Measurements from ENCODE around the gene TDRKH. TPM values are rescaled to one million over a fixed set of nuclear protein-coding genes. Genes with fewer than 3 reads are reported as not detected.
A peak's percentile ranks its signal among the peaks of the same experiment; 100 is the strongest.

The TDRKH gene, protein sequence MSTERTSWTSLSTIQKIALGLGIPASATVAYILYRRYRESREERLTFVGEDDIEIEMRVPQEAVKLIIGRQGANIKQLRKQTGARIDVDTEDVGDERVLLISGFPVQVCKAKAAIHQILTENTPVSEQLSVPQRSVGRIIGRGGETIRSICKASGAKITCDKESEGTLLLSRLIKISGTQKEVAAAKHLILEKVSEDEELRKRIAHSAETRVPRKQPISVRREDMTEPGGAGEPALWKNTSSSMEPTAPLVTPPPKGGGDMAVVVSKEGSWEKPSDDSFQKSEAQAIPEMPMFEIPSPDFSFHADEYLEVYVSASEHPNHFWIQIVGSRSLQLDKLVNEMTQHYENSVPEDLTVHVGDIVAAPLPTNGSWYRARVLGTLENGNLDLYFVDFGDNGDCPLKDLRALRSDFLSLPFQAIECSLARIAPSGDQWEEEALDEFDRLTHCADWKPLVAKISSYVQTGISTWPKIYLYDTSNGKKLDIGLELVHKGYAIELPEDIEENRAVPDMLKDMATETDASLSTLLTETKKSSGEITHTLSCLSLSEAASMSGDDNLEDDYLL
- total RNA-seq: 2.2 and 3.3 TPM in 2 replicates

DNA sequence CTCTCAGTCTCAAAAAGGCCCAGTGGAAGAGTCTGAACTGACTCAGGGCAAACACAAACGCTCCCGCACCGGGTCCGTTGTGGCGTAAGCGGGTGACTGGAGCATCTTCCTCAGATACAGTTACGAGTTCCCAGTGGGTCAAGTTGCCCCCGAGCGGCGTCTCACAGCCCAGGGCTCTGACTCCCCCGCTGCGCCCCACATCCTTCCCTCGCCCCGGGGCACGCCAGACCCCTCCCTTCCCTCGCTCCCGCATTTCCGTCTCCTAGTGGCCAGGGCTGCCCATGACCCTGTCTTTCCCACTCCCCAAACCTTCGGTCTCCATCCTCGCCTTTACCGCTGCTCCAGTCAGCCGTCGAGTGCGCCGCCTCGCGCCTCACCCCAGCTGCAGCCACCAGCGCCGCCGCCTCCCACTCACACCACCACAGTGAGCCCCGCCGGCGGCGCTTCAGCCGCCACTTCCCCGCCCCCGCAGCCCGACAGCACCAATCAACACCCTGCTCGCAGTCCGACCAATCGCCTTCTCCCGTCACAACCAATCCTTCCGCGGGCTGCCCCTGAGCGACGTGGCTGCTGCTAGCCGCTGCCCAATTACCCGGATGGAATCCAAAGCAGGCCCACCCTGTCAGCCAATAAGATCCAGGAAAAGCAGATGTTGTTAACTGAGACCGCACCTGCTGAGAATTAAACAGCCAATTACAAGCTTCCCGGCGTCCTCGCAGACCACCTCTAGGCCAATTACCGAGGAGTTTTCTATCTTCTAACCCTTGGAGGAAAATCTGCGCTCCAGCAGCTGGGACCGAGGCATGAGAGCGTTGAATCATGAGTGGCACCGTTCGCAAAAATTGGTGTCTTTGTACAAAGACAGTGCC, at the start of gene TDRKH:
Gene TDRKH, minus strand, starts transcription at position 430 of the 869 bp plus-strand sequence. CDS start 7,478 bp downstream, outside the sequence.
- peak; percentile 100 for DNase-seq (ENCODE audit: low read depth in 2 of 2)

DNA sequence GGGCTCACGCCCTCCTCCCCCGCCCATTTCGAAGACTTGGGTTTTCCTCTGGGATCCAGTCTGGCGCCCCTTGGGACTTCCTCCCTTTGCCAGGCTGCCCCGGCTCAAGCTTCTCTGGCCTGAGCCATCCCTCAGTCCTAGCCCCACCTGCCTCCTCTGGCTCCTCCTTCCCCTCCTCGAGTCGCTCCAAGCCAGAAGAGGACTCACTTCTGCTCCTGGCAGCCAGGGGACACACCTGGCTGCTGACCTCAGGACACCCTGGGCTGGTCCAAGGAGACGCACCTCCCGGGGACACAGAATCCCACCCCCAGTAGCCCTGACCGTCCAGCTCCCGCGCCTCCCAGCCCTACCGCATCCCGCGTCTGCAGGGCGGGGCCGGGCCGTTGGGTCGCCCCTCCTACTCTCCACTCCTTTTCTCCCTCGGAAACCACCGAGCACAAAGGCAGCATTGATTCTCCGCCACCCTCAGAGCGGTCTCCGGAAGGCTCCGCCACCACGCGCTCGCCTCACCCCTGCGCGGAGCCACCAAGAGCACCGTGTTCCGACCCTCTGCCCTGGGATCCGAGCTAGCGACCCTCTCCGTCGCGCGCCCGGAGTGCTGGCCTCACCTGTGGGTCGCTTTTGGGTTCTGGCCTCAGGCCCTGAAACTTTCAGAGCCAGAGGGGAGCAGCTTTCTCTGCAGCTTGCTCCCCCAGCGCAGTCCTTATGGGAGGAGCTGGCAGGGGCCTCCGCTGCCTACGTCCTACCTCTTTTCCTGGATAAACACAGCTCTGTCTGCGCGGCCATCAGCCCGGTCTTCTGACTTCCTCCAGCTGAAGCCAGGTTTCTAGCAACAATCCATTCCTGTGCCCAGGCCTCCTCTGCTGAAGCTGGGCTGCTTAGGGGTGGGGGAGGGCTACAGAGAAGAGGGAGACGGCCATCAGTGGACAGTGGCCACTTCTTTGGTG, 49.4 kb upstream of the TDRKH start, which contains the start of gene C2CD4D:
Gene C2CD4D, minus strand, starts transcription at position 364 of the 947 bp plus-strand sequence. CDS start 831 bp downstream, outside the sequence.
- DNase-seq (ENCODE audit: low read depth in 2 of 2): peak in 1 of 2 donors; percentile 63

DNA sequence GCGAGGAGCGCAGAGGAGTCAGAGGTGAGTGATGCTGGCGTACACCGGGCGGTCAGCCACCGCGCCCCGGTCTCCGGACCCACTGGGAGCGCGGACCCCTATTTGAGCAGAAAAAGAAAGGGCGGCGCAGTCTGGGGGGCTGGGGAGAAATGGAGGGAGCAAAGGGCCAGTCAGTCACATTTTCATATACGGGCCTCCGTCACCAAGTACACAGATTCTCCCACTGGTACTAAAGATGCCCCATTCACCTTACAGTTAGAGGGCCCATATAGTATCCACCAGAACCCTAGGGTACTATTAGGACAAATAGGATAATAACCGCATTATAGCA, 48.7 kb upstream of the TDRKH start:
- no peak for DNase-seq (ENCODE audit: low read depth in 2 of 2)

DNA sequence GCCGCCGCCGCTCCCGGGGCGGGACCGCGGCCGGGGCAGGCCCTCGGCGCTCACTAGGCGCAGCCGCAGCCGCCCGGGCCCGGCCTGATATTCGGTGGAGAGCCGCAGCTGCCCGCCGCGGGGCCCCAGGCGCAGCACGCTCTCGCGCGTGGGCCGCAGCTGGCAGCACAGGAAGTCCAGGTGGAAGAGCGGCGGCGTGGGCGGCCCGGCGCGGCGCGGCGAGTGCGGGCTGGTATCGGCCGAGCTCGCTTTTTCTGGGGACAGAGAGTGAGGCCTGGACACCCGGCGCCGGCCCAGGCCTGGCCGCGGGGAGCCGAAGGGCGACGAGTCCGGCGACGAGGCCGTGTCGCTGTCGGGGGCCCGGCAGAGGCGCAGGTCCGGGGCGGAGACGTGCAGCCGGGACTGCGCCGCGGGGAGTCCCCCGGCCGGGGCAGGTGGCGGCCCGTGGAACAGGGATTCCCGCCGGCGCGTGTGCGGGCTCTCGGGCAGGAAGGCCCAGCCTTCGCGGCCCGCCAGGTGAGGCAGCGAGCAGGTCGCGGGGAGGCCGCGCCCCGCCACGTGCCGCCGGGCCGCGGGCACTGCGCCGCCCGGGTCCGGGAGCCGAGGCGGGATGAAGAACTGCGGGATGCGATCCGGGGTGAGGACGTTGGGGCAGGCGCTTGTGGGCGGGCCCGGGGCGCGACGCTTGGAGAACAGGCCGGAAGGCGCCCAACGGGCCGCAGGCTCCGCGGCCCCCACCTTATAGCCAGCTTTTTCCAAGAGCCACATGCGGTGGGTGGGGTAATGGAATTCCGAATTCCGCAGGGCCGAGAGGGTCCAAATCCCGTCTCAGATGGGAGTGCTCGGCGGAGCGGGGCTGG, 48.2 kb upstream of the TDRKH start:
- no peak for DNase-seq (ENCODE audit: low read depth in 2 of 2)

DNA sequence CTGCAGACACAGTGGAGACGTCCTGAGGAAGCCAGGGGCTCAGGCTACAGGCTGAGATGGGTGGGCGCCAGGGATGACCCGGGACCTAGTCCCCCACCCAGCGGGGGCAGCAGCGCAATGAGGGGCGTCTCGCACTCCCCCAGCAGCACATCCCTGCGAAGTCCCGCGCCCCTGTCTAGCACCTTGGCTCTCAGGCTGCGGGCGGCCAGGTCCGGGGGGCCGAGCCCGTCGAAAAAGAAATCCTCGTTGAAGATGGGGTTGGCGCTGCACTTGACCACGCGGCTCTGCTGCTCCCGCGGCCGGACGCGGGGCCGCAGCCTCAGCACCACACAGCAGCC, 47.6 kb upstream of the TDRKH start:
- DNase-seq (ENCODE audit: low read depth in 2 of 2): no peak

DNA sequence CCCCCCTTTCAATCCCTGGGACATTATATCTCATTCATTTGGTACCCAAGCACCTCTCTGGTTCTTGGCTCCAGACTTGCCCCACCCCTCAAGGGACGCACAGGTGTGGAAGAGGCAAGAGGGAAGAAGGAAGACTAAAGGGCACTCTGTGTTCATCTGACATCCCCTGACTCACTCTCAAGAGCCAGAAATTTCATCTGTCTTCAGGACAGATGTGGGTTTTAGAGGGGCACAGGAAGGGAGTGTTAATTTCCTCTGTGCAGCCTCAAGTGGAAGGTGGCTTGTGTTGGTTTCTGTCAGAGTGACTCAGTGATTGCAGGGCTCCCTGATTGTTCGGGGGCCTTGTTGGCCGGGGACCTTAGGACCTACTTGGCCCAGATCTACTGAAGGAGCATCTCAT, 46.9 kb upstream of the TDRKH start:
- DNase-seq (ENCODE audit: low read depth in 2 of 2): no peak

DNA sequence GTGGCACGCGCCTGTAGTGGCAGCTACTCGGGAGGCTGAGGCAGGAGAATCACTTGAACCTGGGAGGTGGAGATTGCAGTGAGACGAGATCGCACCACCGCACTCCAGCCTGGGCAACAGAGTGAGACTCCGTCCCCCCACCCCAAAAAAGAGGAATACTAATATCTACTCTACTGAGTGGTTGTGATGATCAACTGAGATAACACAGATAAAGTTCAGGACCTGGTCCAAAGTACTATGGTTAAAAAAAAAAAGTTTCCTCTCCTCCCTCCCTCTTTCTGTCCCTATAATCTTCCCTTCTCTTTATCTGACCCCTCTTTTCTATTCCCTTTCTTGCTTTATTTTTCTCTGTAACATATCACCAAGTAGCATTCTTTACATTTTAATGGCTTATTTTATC, 45.3 kb upstream of the TDRKH start:
- no peak for DNase-seq (ENCODE audit: low read depth in 2 of 2)

DNA sequence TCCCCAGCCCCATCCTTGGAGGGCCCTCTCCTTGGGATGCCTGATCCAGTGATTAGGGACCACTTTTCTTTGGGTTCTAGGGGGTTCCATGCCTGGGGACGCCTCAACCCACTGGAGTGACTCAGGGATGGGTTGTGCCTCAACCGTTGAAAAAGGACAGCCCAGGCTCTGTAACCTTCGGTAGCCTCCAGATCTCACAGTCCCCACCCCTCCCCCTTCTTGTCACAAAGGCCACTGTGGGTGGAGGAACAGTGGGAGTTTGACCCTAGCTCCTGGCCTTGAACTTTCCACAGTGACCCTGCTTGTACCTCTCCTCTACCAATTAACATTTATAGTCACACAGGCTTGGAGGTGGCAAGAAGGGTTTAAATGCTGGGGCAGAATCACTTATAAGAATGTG, 43.9 kb upstream of the TDRKH start:
- no peak for DNase-seq (ENCODE audit: low read depth in 2 of 2)

DNA sequence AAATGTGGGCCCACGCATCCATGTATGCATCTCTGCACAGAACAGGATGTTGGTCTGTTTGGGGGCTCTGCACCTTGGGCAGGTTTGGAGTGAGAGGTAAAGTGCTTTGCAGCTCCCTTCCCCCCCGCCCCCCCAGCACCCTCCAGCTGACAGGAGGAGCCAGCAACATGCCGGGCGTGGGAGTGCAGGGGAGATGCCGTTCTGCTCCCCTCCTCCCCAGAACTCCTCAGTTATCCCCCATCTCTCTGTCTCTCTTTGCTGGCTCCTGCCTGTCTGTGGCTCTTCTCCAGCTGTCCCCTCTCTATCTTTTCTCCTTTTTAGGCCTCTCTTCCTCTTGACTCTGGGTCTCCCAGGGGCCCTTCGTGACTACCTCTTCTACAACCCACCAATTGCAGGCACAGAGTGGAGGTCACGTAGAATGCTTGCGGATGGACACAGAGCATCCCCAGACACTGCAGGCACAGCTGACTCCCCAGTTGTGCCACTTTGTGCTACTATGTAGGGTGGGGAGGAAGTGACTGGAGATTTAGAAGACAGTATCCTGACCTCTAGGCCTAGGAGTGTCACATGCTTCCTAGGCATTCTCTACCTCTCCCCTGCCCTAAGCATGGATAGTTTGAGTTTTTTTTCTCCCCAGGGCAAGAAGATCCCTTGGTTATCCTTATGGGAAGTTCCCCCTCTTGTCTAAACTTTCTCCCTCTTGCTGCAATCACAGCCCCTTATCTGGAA, 43.0 kb upstream of the TDRKH start:
- DNase-seq (ENCODE audit: low read depth in 2 of 2): no peak

DNA sequence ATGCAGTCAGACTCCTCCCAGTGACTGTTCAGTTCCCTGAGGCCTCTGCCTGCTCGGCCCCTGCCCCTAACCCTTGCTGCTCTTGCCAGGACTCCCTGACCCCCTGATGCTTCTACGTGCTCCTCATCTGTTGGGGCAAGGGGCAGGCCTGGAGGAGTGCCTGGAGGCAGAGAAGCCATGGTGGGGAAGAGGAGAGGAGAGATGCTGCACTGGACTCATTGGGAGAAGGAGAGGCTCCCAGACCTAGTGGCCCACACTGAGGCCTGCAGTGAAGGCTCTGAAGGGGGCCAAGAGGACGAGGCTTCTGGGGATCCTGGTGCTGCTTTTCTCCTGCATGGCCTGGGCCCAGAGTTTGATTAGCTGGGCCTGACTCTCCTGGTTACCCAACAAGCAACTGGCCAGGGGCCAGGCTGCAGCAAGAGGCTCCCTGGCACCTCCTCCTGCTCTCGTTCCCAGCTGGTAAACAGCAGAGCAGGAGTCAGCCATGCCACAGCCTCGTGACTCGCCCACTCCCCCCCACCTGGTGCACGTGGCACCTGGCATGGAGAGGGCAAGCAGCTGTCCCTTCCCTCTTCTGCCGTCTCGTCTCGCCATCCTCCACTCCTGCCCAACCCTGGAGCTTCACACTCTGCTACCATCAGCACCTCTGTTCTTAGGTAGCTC, 42.1 kb upstream of the TDRKH start:
- no peak for DNase-seq (ENCODE audit: low read depth in 2 of 2)

DNA sequence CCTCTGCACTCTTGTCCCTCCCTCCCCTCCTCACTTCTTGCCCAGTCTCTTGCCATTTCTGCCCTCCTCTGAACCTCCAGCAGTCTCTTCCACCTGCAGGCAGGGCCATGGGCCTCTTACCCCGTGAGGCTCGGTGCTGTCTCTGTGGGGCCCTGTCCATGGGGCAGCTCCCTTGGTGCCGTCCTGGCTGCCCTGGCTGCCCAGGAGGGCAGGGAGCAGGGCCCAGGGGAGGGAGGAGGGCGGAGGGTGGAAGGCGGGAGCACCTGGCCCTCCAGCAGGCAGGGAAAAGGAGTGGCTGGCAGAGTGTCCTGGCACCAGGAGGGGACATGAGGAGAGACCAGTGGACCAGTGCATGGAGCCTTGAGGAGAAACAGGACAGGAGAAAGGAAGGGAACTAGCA, 41.3 kb upstream of the TDRKH start, which contains the start of gene RORC:
Gene RORC, minus strand, starts transcription at position 198 of the 400 bp plus-strand sequence. Its CDS starts 38 bp downstream, at position 160.
- no peak for DNase-seq (ENCODE audit: low read depth in 2 of 2)

DNA sequence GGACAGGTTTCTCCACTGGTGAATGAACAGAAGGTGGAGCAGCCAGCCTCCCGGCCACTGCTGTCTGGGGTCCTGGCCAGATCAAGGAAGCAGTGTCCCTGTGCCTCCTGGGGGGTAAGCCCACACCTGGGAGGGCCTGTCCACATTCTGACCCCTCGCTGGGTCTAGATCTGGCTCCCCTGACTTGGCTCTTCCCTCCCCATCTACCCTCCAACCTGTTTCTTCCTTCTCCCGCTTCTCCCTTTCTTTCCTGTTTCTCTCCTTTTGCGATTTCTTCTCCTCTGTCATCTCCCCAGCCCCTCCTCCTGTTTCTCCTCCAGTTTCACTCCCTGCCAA, 40.9 kb upstream of the TDRKH start:
- DNase-seq (ENCODE audit: low read depth in 2 of 2): no peak

DNA sequence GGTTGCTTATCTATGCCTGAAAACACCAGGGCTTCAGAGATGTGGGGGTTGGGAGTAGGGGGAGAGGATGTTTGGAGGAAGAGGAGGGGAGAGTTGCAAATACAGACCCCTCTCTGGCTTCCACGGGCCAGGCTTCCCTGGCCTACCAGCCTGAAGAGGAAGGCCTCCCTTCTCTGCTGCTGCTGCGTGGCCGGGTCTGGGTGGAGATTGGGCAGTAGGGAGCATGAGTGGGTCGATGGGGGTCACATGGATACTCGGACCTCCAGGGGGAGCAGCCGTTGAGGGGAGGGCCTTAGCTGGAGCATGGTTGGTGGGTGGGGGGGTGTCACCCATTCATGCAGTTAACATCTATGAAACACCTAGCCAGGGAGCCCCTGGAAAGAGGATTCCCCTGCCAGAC, 39.8 kb upstream of the TDRKH start:
- DNase-seq (ENCODE audit: low read depth in 2 of 2): no peak

DNA sequence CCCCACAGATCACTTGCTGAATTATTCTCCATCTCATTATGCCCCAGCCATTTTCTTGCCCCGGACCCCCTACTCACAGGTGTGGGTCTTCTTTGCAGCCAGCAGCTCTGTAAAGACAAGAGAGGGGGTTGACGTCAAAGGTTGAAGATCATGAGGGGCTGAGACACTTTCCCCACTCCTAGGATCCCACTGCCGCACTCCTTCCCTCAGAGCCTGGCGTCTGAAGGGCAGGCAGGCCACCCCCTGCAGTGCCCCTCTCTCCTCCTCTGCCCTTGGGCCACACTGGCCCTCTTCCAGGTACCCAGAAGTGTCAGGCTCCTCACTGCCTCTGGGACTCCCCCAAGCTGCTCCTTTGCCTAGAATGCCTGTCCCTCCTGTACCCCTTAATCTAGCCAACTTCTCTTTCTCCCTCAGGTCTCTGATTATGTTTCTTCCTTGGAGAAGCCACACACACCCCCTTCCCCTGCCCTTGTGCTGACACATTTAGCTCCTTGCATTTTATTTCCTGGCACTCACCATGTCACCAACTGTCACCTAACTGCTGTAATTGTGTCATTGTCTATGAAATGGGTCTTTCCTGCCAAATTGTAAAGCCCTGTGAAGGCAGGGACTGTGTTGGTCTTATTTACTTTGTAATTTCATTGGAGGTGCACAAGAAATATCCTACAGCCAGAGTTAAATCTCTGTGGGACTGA, 39.2 kb upstream of the TDRKH start:
- no peak for DNase-seq (ENCODE audit: low read depth in 2 of 2)

DNA sequence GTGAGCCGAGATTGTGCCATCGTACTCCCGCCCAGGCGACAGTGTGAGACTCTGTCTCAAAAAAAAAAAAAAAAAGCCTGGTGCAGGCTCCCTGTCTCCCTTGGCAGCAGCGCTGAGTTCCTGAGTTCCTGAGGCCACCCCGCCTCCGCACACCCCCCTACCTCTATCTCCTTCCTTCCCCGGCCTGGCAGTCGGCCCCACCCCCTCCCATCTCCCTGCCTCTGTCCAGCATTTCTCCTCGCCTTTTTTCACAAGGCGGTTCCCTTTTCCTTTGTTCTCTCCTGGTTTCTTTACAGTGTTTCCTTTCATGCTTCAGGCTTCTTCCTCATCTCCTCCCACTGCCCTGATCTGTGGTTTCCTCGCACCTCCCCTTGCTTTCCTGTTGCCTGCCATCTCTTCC, 38.6 kb upstream of the TDRKH start:
- peak in 1 of 2 donors; percentile 42 for DNase-seq (ENCODE audit: low read depth in 2 of 2)

DNA sequence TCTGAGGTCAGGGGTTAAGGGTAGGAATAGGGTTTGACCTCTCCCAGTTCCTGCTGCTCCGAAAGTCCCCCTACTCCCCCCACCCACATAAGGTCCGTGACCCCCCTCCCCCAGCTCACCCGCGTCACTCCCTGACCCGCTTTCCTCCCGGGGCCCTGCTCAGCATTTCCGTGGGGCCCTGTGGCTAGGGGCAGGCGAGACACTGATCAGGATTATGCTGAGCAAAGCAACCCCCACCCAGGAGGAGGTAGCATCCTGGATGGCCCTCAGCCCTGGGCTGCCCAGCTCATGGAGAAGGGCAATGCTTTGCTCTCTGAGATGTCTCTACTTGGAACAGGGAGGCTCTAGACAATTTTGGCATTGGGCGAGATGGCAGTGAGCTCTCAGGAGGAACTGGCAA, 37.6 kb upstream of the TDRKH start:
- DNase-seq (ENCODE audit: low read depth in 2 of 2): no peak

DNA sequence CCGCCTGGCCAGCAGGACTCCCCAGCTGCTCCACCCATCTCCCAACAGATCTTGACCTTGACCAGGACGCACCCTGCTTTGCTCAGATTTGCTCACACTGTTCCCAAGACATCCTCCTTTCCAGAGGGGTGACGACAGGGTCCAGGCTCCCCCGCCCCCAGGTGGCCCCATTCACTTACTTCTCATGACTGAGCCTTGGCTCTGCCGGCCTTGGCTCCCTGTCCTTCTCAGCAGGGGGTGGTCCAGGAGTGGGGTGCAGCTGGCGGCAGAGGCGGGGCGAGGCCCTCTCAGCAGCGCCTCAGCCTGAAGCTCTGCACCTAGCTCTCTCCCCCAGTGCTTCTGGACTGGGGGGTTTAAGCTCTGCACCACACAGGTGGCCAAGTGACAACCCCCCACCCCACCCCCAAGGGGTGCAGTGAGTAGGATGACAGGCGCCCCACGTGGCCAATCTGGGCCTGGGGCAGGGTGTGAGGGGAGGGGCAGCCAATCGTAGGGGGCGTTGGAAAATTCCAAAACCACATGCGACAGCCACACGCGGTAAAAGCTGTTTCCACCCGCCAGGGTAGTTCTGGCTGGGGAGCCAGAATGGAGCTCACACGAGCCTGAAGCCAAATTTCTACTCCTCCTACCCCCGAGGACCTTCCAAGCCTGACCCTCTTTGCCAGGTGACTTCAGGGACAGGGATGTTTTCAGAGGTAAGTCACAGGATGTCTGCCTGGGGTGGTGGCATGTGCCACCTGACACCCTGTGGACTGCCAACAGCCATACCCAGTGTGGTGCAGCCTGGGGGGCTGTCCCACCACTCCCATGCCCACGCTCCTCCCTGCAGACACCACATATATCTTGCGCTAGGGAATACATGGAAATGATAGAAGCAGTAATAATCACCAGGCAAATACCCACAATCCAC, 35.7 kb upstream of the TDRKH start:
- no peak for DNase-seq (ENCODE audit: low read depth in 2 of 2)
